ENCODE measurements around the gene SRP68. TPM values are rescaled to one million over a fixed set of nuclear protein-coding genes. Genes with fewer than 3 reads are reported as not detected.
"Not testable (repeated sequence)": the region's sequence is repeated elsewhere in the genome, so short reads cannot be mapped to it uniquely, and the experiment has no call there.

Gene SRP68
- total RNA-seq, 1 donor from 2014 or later = 22.6 TPM

- DNase-seq (ENCODE audit: low read depth in 2 of 2) = no peak
These were observed 26.3 kb downstream of the SRP68 start for GRCh38 chr17:76046064-76046463.

- not testable (repeated sequence) for DNase-seq (ENCODE audit: low read depth in 2 of 2)
These were observed 27.8 kb downstream of the SRP68 start for GRCh38 chr17:76044475-76045007.

DNA sequence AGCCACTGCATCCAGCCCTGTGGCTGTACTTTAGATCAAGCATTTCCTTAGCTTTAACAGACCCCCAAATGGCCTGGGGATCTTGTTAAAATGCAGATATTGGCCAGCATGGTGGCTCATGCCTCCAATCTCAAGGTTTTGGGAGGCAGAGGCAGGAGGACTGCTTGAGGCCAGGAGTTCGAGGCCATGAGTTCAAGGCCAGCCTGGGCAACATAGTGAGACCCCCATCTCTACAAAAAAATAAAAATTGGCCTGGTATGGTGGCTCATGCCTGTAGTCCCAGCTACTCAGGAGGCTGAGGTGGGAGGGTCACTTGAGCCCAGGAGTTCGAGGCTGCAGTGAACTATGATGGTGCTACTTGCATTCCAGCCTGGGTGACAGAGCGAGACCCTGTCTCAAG lies 29.4 kb downstream of the SRP68 start:
- DNase-seq (ENCODE audit: low read depth in 2 of 2) = not testable (repeated sequence)

- no peak for DNase-seq (ENCODE audit: low read depth in 2 of 2)
These were observed 31.9 kb downstream of the SRP68 start for GRCh38 chr17:76040376-76040775.

GRCh38 chr17:76039121-76039520 lies 33.2 kb downstream of the SRP68 start:
- DNase-seq (ENCODE audit: low read depth in 2 of 2) = no peak

- DNase-seq (ENCODE audit: low read depth in 2 of 2) = no peak
These were observed 34.3 kb downstream of the SRP68 start for GRCh38 chr17:76038050-76038449.

DNA sequence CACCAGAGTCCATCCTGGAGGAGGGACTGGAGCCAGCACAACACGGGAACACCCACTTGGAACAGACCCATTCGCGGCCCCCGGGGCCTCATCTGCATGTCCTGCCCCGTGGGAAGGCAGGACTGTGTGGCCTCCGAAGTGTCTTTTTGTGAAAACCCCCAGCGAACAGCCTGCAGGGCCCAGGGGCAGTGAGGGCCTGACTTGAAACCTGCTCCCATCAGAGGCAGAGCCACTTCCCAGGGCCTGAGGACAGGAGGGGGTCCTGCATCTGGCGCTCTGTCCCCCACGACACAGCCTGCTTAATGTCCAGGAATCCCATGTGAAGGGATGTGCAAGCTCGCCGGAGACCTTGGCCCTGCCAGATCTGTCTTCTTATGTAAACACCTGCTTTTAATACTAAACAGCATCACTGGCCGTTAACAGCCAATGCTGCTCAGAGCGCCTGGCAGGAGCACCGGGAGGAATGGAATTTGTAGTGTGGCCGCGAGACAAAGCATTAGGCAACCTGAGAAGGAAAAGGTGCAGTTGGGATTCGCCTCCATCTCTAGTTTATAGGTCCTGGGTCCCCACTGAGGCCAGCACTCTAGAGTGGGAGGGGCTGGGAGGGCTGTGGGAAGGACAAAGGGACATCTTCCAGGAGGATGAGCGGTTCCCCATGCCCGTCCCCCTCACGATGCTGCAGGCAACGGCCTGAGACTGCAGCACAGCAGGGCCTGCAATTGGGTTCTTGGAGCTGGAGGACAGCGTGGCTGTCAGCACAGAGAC lies 35.6 kb downstream of the SRP68 start:
- no peak for DNase-seq (ENCODE audit: low read depth in 2 of 2)

GRCh38 chr17:76034428-76035350 lies 37.6 kb downstream of the SRP68 start:
- DNase-seq (ENCODE audit: low read depth in 2 of 2) = no peak

DNA sequence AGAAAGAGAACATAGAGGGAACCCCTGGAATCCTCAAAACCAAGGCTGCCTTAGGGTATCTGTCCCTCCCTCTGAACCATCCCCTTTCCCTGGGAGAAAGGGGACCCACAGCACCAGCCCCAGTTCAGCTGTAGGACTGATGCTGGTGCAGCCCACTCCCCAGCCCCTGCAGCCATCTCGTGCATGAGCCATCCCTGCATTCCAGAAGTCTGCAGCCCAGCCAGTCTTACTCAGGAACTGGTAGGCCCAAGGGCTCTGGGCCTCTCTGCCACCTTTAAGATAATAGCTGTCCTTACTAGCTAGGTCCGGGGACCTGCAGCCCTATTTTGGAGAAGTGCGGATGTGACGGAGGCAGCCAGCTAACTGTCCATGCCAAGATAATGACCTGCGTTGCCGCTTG lies 39.2 kb downstream of the SRP68 start:
- no peak for DNase-seq (ENCODE audit: low read depth in 2 of 2)

- no peak for DNase-seq (ENCODE audit: low read depth in 2 of 2)
These were observed 39.6 kb downstream of the SRP68 start for GRCh38 chr17:76032780-76033108.

DNA sequence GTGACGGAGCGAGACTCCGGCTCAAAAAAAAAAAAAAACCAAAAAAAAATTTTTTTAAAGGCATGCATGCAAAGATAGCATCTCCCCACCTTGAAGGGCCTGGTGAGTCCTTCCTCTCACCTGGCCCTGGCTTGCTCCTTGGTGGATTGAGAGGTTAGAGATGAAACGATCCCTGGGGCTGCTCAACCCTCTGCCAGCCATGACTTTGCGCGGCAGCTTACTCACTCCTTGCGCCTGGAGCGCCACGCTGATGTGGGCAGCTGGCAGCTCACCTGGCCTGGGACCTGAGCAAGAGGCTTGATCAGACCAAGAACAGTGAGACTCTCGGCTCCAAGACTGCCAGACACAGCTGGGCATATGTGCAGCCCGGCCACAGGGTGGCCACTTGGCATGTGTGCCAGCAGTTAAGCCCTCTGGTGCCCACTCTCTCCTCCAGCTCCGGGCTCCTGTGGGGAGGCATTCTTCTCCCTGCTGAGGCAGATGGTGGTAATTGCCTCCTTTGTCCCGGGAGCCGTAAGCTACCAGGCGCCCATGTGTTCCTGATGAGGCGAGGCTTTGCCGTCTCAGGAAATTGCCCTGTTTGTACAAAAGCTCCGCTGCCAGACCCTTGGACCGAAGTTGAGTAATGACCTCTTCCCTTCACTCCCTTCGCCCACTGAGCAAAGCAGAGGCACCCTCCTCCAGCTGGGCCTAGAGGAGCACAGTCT lies 40.1 kb downstream of the SRP68 start:
- DNase-seq (ENCODE audit: low read depth in 2 of 2) = peak in 1 of 2 donors; percentile 21

GRCh38 chr17:76027159-76027839 lies 45.0 kb downstream of the SRP68 start, which contains the start of gene EVPL:
TSS of gene EVPL (minus strand) at chr17:76027306. CDS start at chr17:76027198, 108 bp downstream.
- DNase-seq (ENCODE audit: low read depth in 2 of 2) = no peak

- DNase-seq (ENCODE audit: low read depth in 2 of 2) = no peak
These were observed 45.6 kb downstream of the SRP68 start for GRCh38 chr17:76026714-76027158.

DNA sequence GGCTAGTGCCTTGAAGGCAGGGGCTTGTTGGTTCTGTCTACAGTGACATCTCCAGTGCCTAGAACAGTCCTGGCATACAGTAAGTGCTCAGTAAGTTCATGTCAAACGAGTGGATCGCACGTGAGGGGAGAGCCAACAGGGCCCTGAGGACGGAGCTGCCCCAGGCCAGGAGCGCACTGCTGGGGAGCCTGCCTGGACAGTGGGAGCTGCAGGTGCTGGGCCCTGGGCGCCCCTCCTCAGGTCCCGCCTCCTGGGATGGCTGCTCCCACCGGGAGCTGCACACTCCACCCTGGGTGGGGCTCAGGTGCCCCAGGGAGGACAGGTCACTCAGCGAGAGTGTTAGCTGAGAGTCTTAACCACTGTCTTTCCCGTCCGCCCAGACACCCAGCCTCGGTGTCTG lies 47.0 kb downstream of the SRP68 start:
- no peak for DNase-seq (ENCODE audit: low read depth in 2 of 2)

DNA sequence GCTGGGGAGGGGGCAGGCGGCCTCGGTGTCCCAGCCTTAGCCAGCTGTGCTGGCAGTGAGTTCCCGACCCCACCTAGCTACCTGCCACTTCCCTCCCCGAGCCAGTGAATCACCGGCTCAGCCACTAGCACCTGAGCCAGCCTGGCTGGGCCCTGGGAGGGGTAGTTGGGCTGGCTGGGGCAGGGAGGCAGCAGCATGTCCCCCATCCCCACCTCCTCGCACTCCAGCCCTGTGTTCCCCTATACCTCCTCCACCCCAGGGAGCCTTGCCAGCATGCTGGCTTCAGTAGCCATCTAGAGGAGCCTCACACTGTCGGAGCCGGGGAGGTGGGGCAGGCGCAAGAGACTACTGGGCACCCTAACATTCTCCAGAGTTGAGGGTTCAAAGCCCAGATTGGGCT lies 48.0 kb downstream of the SRP68 start:
- DNase-seq (ENCODE audit: low read depth in 2 of 2) = no peak

- DNase-seq (ENCODE audit: low read depth in 2 of 2) = no peak
These were observed 48.4 kb downstream of the SRP68 start for GRCh38 chr17:76023900-76024237.

- no peak for DNase-seq (ENCODE audit: low read depth in 2 of 2)
These were observed 49.1 kb downstream of the SRP68 start for GRCh38 chr17:76022973-76023899.

GRCh38 chr17:76022285-76022684 lies 50.0 kb downstream of the SRP68 start:
- DNase-seq (ENCODE audit: low read depth in 2 of 2) = no peak

- no peak for DNase-seq (ENCODE audit: low read depth in 2 of 2)
These were observed 52.4 kb downstream of the SRP68 start for GRCh38 chr17:76019833-76020467.

- no peak for DNase-seq (ENCODE audit: low read depth in 2 of 2)
These were observed 53.5 kb downstream of the SRP68 start for GRCh38 chr17:76018801-76019200.

Measured in dermis microvascular lymphatic vessel endothelial cell (primary cell).